22Rv1 (cell line): Measurements from ENCODE around the gene CFAP43.

Source experiments
- ZFX ChIP-seq: fragments of 450-650 bp; IDR thresholded peaks from 2 replicates; pipeline ENCODE4 v1.6.1; 2017; ENCODE audit warnings: antibody characterized with exemption, borderline replicate concordance
- TF ChIP-seq, protein P1 (sequence below): fragments of 450-650 bp; IDR thresholded peaks from 2 replicates; pipeline ENCODE4 v1.5.1; 2017; ENCODE audit warnings: mild to moderate bottlenecking

DNA sequence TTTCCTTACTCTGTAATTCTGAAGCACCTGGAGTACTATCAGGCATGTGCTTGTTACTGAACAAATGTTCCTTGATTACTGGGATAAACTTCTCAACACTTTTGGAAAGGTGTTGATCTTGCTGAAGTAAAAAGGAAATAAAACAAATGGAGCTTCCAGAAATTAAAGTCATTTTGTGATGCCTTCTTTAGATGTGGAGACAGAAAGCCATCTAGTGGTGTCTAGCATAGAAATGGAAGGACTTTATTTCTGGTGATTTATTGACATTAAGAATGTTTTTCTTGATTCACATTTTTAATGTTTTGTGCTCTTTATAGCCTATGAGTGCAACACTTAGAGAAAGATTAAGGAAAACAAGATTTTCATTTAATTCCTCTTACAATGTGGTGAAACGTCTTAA lies 108.8 kb downstream of the CFAP43 start:
- TF ChIP-seq ZFX: no peak
- TF ChIP-seq, protein P1, sequence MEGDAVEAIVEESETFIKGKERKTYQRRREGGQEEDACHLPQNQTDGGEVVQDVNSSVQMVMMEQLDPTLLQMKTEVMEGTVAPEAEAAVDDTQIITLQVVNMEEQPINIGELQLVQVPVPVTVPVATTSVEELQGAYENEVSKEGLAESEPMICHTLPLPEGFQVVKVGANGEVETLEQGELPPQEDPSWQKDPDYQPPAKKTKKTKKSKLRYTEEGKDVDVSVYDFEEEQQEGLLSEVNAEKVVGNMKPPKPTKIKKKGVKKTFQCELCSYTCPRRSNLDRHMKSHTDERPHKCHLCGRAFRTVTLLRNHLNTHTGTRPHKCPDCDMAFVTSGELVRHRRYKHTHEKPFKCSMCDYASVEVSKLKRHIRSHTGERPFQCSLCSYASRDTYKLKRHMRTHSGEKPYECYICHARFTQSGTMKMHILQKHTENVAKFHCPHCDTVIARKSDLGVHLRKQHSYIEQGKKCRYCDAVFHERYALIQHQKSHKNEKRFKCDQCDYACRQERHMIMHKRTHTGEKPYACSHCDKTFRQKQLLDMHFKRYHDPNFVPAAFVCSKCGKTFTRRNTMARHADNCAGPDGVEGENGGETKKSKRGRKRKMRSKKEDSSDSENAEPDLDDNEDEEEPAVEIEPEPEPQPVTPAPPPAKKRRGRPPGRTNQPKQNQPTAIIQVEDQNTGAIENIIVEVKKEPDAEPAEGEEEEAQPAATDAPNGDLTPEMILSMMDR: 0 out of 2 replicates have a peak, but pooled peaks have one; percentile 32
